GM18951 (cell line): ENCODE data around the gene OPA1.
A peak's percentile ranks its signal among the peaks of the same experiment; 100 is the strongest.

Source experiments
- POLR2A ChIP-seq: IDR thresholded peaks from 4 replicates; pipeline ENCODE4 v1.6.1; 2011; ENCODE audit warnings: mild to moderate bottlenecking; ENCODE audit not compliant: insufficient read length, insufficient read depth; ENCODE audit errors: extremely low read depth
- in situ Hi-C: fragments of 300-500 bp; cut with MboI; formaldehyde crosslinking; loops from one replicate; pipeline ENCODE4 v1.12.0; 2022; ENCODE audit warnings: low sequenced_read_pairs, mixed read lengths, inconsistent platforms; ENCODE audit not compliant: unreplicated experiment

OPA1 gene

DNA sequence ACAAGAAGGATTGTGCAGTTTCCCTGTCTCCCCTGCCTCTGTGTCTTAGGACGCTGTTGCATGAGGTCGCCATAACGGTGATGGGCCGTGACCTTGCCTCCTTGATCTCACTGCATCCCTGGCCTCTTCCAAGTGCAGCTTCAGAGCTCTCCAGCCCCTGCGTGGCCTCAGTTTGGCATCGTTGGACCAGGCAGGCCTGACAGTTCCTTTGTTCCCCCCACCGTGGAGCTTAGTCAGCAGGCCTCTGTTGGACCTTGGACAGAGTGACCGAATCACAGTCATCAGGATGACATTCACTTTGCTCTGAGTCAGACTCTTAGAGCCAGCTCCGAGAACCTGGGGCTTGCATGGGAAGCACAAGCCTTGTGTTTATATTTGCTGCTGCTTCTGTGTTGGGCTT is 139.4 kb downstream of the OPA1 start:
- TF ChIP-seq POLR2A: no peak

DNA sequence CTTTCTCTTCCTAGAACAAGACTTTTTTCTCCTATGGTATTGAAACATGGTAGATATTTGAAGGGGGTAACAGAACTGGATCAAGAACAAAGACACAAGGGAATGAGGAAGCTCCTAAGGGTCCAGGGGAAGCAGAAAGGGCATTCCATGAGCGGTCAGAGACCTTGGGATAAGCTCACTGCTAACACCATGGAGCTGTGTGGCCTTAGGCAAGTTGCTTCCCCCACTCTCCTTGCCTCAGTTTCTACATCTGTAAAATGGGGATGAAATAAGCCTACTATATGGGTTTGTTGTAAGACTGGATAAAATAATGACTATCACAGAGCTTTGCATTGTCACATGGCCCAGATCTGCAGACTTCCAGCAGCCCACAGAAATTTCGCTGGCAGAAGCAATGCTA is 139.8 kb downstream of the OPA1 start:
- in situ Hi-C loops: no loop called here
- no peak for TF ChIP-seq POLR2A

More for the DNA sequence above, 139.4 kb downstream of the OPA1 start:
- in situ Hi-C loops: no loop called here

DNA sequence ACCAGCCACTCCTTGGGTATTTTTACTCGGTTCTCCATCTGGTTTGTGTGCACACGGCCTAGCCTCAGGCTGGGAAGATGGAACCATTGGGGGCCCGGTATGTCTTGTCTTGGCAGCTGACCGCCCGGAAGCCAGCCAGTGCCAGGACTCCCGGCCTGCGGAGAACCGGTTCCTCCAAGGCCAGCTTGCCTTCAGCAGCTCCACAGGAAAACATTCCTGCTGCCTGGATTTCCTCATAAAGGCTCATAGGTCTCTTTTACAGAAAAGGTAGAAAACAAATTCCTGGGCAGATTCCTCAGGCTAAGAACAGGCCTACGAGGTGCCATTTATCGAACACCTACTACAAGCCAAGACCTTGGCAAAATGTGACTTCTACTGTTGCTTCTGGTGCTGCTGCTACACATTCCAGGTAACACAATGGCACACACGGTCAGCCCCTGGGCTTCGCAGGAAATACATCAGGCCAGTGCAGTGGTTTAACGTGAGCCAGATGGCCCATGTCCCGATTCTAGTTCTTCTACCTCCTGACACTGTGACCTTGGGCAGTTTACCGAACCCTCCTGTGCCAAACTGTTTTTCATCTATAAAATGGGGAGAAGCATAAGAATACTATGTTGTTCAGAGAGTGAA is 141.8 kb downstream of the OPA1 start:
- in situ Hi-C loops: no loop called here
- TF ChIP-seq POLR2A: no peak

DNA sequence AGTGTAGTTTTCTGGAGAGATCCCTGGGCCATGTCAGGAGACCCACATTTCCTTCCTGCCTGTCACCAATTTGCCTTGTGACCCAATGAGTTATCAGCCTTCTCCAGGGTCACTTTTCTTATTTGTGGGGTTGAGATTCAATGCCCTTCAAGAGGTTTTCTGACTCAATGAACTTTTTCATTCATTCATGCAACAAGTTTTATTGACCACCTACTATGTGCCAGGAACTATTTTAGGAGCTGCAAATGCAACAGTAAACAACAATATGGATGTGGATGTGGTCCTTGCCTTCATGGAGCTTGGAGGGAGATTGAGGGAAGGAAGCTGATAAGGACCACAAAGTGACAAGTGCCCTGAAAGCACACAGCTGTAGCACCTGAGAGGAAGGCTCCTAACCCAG is 142.8 kb downstream of the OPA1 start:
- TF ChIP-seq POLR2A: no peak

DNA sequence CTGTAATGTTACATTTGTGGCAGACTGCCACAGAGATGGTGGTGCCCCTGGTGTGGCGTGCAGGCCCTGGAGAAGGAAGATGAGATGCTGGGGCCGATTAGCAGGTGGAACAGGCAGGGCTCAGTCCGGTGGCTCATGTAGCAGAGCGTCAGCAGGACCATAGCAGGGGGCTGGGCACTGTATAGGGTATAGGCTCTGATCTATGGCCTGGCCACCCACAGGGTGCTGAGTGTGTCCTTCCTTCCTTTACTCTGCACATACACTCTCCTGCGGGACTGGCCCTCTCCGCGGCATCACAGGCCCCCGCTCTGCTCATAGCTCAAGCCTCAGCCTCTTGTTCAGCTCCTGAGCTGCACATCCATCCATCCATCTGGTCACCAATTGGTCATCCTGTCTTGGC is 143.6 kb downstream of the OPA1 start:
- in situ Hi-C loops: no loop called here
- TF ChIP-seq POLR2A: no peak

More for the DNA sequence above, 142.8 kb downstream of the OPA1 start:
- in situ Hi-C loops: no loop called here

DNA sequence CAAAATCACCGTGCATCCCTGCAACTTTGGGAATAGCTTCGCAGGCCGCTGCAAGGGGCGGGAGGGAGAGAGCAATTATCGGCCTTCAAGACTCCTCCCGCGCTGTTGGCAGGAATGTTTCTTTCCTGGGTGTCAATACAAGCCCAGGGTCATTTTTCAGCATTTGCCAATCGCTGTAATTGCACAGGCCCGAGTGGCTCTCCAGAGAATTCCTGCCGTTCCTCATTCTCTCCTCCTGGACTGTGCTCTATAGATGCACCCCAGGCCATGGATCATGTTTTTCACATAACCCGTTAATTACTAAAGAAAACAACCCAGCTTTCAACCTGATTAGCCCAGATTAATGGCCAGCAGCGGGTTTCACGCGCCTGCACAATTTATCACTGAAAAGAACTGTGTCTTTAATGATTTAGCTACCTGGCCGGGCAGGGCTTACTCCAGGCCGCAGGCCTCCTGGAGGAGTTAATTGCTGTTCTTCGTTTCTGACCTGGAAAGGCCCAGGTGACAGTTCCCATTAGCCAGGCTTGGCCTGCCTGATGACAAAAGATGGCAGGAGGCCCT is 144.3 kb downstream of the OPA1 start:
- in situ Hi-C loops: no loop called here
- no peak for TF ChIP-seq POLR2A

DNA sequence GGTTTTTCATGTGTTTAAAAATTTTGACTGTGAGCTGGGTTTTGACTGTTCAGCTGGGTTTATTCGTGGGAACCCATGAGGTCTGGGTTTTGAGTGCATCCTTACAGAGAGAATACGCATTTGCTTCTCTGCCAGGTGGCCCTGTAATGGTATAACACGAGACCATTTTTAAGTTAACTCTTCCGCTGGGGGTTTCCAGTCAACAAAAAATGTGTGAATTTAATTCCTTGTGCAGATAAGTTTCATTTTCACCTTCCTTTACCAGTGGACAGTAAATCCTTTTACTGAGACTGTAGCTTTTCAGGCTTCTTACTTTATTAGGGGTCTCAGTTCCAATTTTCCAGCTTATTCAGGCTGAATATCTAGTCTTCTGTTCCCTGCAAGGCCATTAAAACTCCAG is 149.6 kb downstream of the OPA1 start:
- TF ChIP-seq POLR2A: peak; percentile 19
- in situ Hi-C loops: no loop called here

DNA sequence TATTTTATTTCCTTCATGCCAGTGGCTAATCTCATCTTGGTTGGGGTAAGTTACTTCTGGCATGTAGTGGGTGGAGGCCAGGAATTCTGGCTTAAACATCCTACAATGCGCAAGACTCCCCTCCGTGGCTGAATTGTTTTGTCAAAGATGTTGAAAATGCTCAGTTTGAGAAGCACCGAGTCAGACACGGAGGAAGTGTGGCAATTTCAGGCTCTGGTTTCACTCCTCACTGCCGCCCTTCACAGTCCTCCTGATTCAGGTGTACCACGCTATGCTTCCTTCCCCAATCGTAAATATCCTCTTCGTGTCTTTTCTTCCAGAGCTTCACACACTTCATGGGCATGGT is 150.7 kb downstream of the OPA1 start:
- in situ Hi-C loops: no loop called here
- no peak for TF ChIP-seq POLR2A

DNA sequence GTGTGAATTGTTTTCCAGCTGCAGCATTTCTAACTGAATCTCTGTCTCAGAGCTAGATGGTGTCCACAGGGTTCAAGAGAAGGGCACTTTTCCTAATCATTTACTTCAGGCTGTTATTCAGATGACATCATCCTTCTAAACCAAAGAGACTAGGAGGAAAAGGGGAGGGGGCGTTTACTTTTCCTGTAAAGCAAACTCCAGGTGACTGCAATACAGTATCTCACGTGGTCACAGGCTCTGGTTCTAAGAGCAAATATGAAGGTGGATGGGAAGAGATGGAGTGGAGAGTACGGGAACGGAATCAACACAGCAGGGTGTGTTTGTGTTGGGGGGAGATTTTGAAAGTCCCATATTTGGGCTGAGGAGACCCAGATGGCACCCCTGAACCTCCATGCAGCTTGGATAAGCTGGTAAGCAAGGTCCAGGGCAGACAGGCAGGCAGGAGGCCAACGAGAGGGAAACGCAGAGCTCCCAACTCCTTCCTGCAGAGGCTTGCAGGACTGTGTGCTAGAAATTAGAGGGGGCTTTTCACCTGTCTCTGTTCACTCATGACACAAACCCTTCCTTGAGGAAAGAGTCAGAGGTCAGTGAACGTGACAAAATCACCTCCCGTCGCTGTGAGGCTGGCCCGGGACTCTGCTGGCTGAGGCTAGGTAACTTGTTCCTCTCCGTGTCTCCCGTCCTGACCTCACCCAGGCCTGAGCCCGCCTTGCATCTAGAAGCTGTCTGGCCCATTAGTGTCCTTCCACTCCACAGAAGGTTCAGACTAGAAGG is 151.2 kb downstream of the OPA1 start:
- in situ Hi-C loops: no loop called here

DNA sequence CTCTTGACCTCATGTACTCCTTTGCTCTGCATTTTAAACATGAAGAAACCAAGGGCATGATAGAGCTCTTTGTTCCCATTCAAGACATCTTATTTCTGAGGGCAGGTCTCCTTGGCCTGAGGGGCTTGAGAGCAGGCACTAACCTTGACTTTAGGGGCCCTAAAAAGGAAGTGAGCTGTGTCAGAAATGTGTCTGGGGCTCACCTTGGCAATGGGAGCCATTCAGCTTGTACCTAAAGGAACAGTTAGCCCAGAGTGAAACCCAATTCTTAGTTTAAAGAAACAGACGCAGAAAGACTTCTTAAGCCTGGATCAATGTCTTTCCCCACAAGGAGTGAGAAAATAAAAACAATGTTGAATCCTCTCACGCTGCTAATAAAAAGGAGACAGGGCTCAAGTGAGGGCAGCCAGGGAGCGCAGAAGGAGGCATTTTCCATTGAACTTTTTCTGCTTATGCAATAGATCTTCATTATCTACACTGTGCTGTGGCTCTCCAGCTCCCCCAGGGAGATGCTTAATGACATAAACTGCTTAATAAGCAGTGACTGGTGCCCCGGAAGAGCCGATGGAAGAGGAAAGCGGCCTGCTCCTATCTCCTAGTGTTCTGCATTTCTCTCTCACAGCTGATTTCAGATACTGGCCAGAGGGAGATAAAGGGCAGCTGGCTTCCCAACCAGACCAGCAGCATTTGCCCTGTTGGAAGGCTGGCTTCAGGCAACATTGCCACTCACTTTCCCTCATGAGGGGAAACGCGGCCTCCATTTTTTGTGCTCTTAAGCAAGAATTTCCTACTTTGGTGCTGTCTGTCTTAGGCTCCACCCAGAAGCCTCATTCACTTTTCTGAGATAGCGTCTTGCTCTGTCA is 152.0 kb downstream of the OPA1 start:
- TF ChIP-seq POLR2A: no peak
- in situ Hi-C loops: no loop called here

More for the DNA sequence above, 151.2 kb downstream of the OPA1 start:
- no peak for TF ChIP-seq POLR2A

DNA sequence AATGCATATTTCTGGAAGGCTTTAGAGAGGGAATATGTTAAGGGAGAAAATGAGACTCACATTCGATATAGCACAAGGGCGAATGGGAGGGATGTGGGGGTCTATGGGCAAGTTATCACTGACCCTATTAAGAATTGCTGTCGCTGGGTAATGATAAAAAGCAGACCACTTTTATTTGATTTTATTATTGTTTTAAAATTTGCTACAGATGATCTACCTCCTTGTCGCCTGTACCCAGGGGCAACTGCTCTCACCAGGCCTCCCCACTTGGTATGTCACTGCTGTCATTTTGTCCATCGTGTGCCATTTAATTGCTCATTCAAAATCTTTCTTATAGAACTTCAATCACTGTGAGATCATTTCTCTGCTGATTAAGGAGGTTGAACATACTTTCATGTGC is 153.8 kb downstream of the OPA1 start:
- in situ Hi-C loops: no loop called here

More for the DNA sequence above, 153.8 kb downstream of the OPA1 start:
- TF ChIP-seq POLR2A: no peak
